HFFc6 (cell line): Measurements from ENCODE around the gene SFSWAP. TPM values are rescaled to one million over a fixed set of nuclear protein-coding genes. Genes with fewer than 3 reads are reported as not detected.

Source experiments
- DNase-seq: peaks from one replicate; pipeline ENCODE4 v3.0.0-alpha.2; 2018
- H3K27ac Mint-ChIP-seq: 2 replicates; pipeline ENCODE4 v1.8.0; 2020; ENCODE audit warnings: mild to moderate bottlenecking, mixed read lengths
- H3K27me3 Mint-ChIP-seq: 2 replicates; pipeline ENCODE4 v1.8.0; 2021; ENCODE audit warnings: mild to moderate bottlenecking, moderate library complexity, mixed read lengths; ENCODE audit not compliant: insufficient read depth
- H3K36me3 Mint-ChIP-seq: 2 replicates; pipeline ENCODE4 v1.8.0; 2021; ENCODE audit warnings: low read depth, mixed read lengths
- H3K4me1 Mint-ChIP-seq: 2 replicates; pipeline ENCODE4 v1.8.0; 2020; ENCODE audit warnings: low read depth, mixed read lengths
- H3K4me3 Mint-ChIP-seq: 2 replicates; pipeline ENCODE4 v1.8.0; 2020; ENCODE audit warnings: mild to moderate bottlenecking, moderate library complexity, mixed read lengths
- H3K9me3 Mint-ChIP-seq: 2 replicates; pipeline ENCODE4 v1.8.0; 2020; ENCODE audit warnings: mild to moderate bottlenecking, mixed read lengths
- CTCF ChIP-seq: fragments of 200-600 bp; sonication (generic); IDR thresholded peaks from 2 replicates; pipeline ENCODE4 v1.5.0; 2021; ENCODE audit warnings: antibody characterized with exemption, mild to moderate bottlenecking
- total RNA-seq, 6 experiments: library from RNA; stranded (reverse); fragmentation: NEBNext Ultra II Directional; extraction: Animal tissue kit (Norgen Biotek cat#: 25700); gene quantifications; 2 replicates in 1 of 6; 3 replicates in 5 of 6; pipeline ENCODE4 v1.2.3, GENCODE V29; 2021

SFSWAP gene
- total RNA-seq, 6 experiments from 2014 or later = 23.9 to 32.4 (median 28.8) TPM

GRCh38 chr12:131826097-131826928 is 115.4 kb downstream of the SFSWAP start:
- TF ChIP-seq CTCF = no peak
- DNase-seq = no peak
- no peaks in the 10 kb centered on the region for H3K9me3 Mint-ChIP-seq
- H3K27me3 Mint-ChIP-seq = peaks cover 15% of the 10 kb centered on the region
- H3K36me3 Mint-ChIP-seq = no peaks in the 10 kb centered on the region
- H3K27ac Mint-ChIP-seq = no peak overlapping the region
- no peak overlapping the region; the same call in 1 of the 2 replicates for H3K4me3 Mint-ChIP-seq
- peaks cover 14% of the 10 kb centered on the region for H3K4me1 Mint-ChIP-seq

GRCh38 chr12:131827961-131828534 is 117.2 kb downstream of the SFSWAP start, which contains the start of gene MMP17:
Gene MMP17, plus strand, starts transcription at chr12:131828393. Its CDS starts 102 bp downstream, at chr12:131828495.
- Mint-ChIP-seq H3K27me3 (peaks cover 10% of the 10 kb centered on the region), H3K36me3 (no peaks in the 10 kb centered on the region), H3K4me1 (peaks cover 24% of the 10 kb centered on the region), H3K27ac (peak within 1 kb of the TSS; percentile 24; the same call in 1 of the 2 replicates), H3K9me3 (no peaks in the 10 kb centered on the region), H3K4me3 (peak within 1 kb of the TSS; percentile 87)
- TF ChIP-seq CTCF = peak; percentile 50; the same call in 1 of the 2 replicates
- DNase-seq = no peak

- Mint-ChIP-seq H3K27me3 (peaks cover 9% of the 10 kb centered on the region), H3K27ac (peak overlapping the region; percentile 24; the same call in 1 of the 2 replicates), H3K4me1 (peaks cover 26% of the 10 kb centered on the region), H3K36me3 (no peaks in the 10 kb centered on the region), H3K4me3 (peak overlapping the region; percentile 87), H3K9me3 (no peaks in the 10 kb centered on the region)
- no peak for DNase-seq
- TF ChIP-seq CTCF = no peak
Measured at GRCh38 chr12:131828671-131829355, 117.9 kb downstream of the SFSWAP start.

- DNase-seq = no peak
- Mint-ChIP-seq H3K4me3 (peak overlapping the region; percentile 87), H3K27ac (peak overlapping the region; percentile 24; the same call in 1 of the 2 replicates), H3K36me3 (no peaks in the 10 kb centered on the region), H3K4me1 (peaks cover 26% of the 10 kb centered on the region), H3K9me3 (no peaks in the 10 kb centered on the region), H3K27me3 (peaks cover 9% of the 10 kb centered on the region)
- TF ChIP-seq CTCF = no peak
Measured at GRCh38 chr12:131829356-131829747, 118.5 kb downstream of the SFSWAP start.

GRCh38 chr12:131829791-131830334 is 119.0 kb downstream of the SFSWAP start:
- H3K36me3 Mint-ChIP-seq = no peaks in the 10 kb centered on the region
- no peak for TF ChIP-seq CTCF
- no peaks in the 10 kb centered on the region for H3K9me3 Mint-ChIP-seq
- peaks cover 9% of the 10 kb centered on the region for H3K27me3 Mint-ChIP-seq
- H3K4me1 Mint-ChIP-seq = peaks cover 26% of the 10 kb centered on the region
- DNase-seq = no peak
- H3K4me3 Mint-ChIP-seq = peak overlapping the region; percentile 87
- no peak overlapping the region for H3K27ac Mint-ChIP-seq
